Fibroblast of pulmonary artery (primary cell): ENCODE measurements around the gene YPEL2.

Experiments used
- DNase-seq: peaks from one replicate; pipeline ENCODE4 v3.0.0-alpha.2; 2010; ENCODE audit warnings: low read depth
- H3K4me3 ChIP-seq: replicated peaks from 2 replicates; pipeline ENCODE4 v1.5.1; 2011; ENCODE audit warnings: low read depth, mild to moderate bottlenecking, control low read depth, low read length, moderate library complexity
- CTCF ChIP-seq: IDR thresholded peaks from 2 replicates; pipeline ENCODE4 v1.5.1; 2011; ENCODE audit warnings: mild to moderate bottlenecking, control low read depth, low read length, inconsistent platforms; ENCODE audit errors: missing control alignments

The YPEL2 gene

GRCh38 chr17:59400858-59401257, 69.4 kb downstream of the YPEL2 start:
- TF ChIP-seq CTCF = no peak
- H3K4me3 ChIP-seq = no peak overlapping the region
- DNase-seq = no peak

GRCh38 chr17:59401274-59401673, 69.8 kb downstream of the YPEL2 start:
- no peak overlapping the region for H3K4me3 ChIP-seq
- DNase-seq = no peak
- no peak for TF ChIP-seq CTCF

GRCh38 chr17:59401725-59402124, 70.3 kb downstream of the YPEL2 start:
- no peak for TF ChIP-seq CTCF
- no peak overlapping the region for H3K4me3 ChIP-seq
- DNase-seq = no peak

GRCh38 chr17:59402760-59403159, 71.3 kb downstream of the YPEL2 start:
- DNase-seq = no peak
- H3K4me3 ChIP-seq = no peak overlapping the region
- no peak for TF ChIP-seq CTCF

GRCh38 chr17:59404471-59404870, 73.0 kb downstream of the YPEL2 start:
- no peak for DNase-seq
- no peak overlapping the region for H3K4me3 ChIP-seq
- TF ChIP-seq CTCF = no peak

GRCh38 chr17:59405944-59406705, 74.7 kb downstream of the YPEL2 start:
- DNase-seq = no peak
- no peak overlapping the region for H3K4me3 ChIP-seq
- no peak for TF ChIP-seq CTCF

GRCh38 chr17:59406808-59407381, 75.4 kb downstream of the YPEL2 start:
- DNase-seq = peak; percentile 60
- no peak for TF ChIP-seq CTCF
- no peak overlapping the region for H3K4me3 ChIP-seq
